HEK293T (cell line): ENCODE measurements around the gene TPRG1.

Experiments
- CTCF ChIA-PET: fragments of 350-600 bp; formaldehyde crosslinking; extraction: SDS; loops from one replicate; lab custom pipeline; 2021; ENCODE audit warnings: antibody characterized with exemption, inconsistent platforms; lab: Yijun Ruan, JAX
- POLR2A ChIA-PET: fragments of 350-600 bp; formaldehyde crosslinking; extraction: SDS; loops from one replicate; lab custom pipeline; 2020; ENCODE audit warnings: antibody characterized with exemption, inconsistent platforms; lab: Yijun Ruan, JAX
- DNase-seq: peaks from one replicate; pipeline ENCODE4 v3.0.0; 2012; ENCODE audit warnings: mixed read lengths; ENCODE audit errors: extremely low spot score
- ARNT ChIP-seq: fragments of 450-650 bp; IDR thresholded peaks from 2 replicates; pipeline ENCODE4 v1.6.1; 2017; ENCODE audit warnings: mild to moderate bottlenecking
- BHLHE40 ChIP-seq: fragments of 450-650 bp; IDR thresholded peaks from 2 replicates; pipeline ENCODE4 v1.6.1; 2016; ENCODE audit warnings: mild to moderate bottlenecking, moderate library complexity, borderline replicate concordance
- CTBP1 ChIP-seq: fragments of 450-650 bp; IDR thresholded peaks from 2 replicates; pipeline ENCODE4 v1.6.1; 2016; ENCODE audit warnings: borderline replicate concordance
- ELF4 ChIP-seq: fragments of 450-650 bp; IDR thresholded peaks from 2 replicates; pipeline ENCODE4 v1.6.1; 2017; ENCODE audit warnings: antibody characterized with exemption
- FOXA1 ChIP-seq: fragments of 450-650 bp; IDR thresholded peaks from 2 replicates; pipeline ENCODE4 v1.6.1; 2016; ENCODE audit warnings: mild to moderate bottlenecking
- FOXK2 ChIP-seq: fragments of 450-650 bp; IDR thresholded peaks from 2 replicates; pipeline ENCODE4 v1.6.1; 2016; ENCODE audit warnings: mild to moderate bottlenecking
- FOXM1 ChIP-seq: fragments of 450-650 bp; IDR thresholded peaks from 2 replicates; pipeline ENCODE4 v1.6.1; 2017; ENCODE audit warnings: mild to moderate bottlenecking, borderline replicate concordance
- HDGF ChIP-seq: fragments of 450-650 bp; IDR thresholded peaks from 2 replicates; pipeline ENCODE4 v1.6.1; 2017; ENCODE audit warnings: antibody characterized with exemption, borderline replicate concordance
- L3MBTL2 ChIP-seq: fragments of 450-650 bp; conservative IDR thresholded peaks from 2 replicates; pipeline ENCODE4 v1.6.1; 2016; ENCODE audit warnings: mild to moderate bottlenecking
- LEF1 ChIP-seq: fragments of 450-650 bp; IDR thresholded peaks from 2 replicates; pipeline ENCODE4 v1.6.1; 2017; ENCODE audit warnings: mild to moderate bottlenecking, borderline replicate concordance
- NFRKB ChIP-seq: fragments of 450-650 bp; IDR thresholded peaks from 2 replicates; pipeline ENCODE4 v1.6.1; 2016; ENCODE audit warnings: mild to moderate bottlenecking, moderate library complexity
- PKNOX1 ChIP-seq: fragments of 450-650 bp; IDR thresholded peaks from 2 replicates; pipeline ENCODE4 v1.6.1; 2016
- SP1 ChIP-seq: fragments of 450-650 bp; IDR thresholded peaks from 2 replicates; pipeline ENCODE4 v1.6.1; 2017
- SUZ12 ChIP-seq: fragments of 450-650 bp; IDR thresholded peaks from 2 replicates; pipeline ENCODE4 v1.6.1; 2016; ENCODE audit warnings: mild to moderate bottlenecking
- TARDBP ChIP-seq: fragments of 450-650 bp; IDR thresholded peaks from 2 replicates; pipeline ENCODE4 v1.6.1; 2016
- ZNF384 ChIP-seq: fragments of 450-650 bp; IDR thresholded peaks from 2 replicates; pipeline ENCODE4 v1.6.1; 2016

The TPRG1 gene

DNA sequence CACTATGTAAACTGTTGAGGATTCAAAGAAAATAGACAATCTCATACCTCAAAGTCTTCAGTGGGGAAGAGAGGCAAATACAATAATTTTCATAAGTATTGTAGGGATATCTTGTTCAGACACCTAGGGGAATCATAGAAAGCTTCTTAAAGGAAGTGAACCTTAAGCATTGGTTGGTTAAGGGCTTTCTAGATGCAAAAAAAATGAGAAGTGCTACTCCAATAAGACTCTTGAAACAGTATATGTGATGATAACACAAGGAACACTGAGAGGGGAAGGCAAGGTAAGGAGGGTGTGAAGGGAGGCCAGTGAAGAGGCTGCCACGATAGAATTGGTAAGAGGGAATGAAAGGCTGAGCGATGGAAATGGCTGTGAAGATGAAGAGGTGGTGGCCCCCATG is 104.1 kb downstream of the TPRG1 start:
- ChIA-PET CTCF (no interaction called here), POLR2A (no interaction called here)
- TF ChIP-seq ARNT (no peak), CTBP1 (no peak), BHLHE40 (no peak), SUZ12 (no peak), PKNOX1 (no peak), TARDBP (no peak), HDGF (no peak), LEF1 (no peak), FOXA1 (no peak), SP1 (no peak), ZNF384 (no peak), ELF4 (no peak), FOXM1 (no peak), L3MBTL2 (no peak)
- no peak for DNase-seq

GRCh38 chr3:189276444-189277219 is 104.9 kb downstream of the TPRG1 start:
- POLR2A ChIA-PET: no interaction called here
- TF ChIP-seq ELF4: no peak
- TF ChIP-seq HDGF: no peak
- DNase-seq: no peak
- CTCF ChIA-PET: no interaction called here

DNA sequence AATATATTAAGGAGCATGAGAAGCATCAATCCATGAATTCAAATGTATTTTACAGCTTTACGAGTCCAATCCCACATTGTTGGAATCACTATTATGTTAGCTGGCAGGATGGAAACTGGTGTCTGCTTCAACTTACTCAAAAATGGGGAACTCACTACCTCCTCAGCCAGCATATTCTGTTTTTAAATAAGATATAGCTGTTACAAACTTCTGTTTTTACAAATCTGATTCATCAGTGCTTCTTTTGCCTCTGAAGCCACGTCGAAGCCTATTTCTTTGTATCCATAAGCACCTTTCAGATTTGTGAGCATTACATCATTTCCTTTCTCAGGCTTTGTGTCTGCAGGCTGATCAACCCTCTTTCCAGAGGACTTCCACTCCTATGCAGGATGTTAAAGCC is 105.9 kb downstream of the TPRG1 start:
- no peak for DNase-seq
- TF ChIP-seq BHLHE40 (no peak), FOXA1 (no peak), ZNF384 (no peak), SUZ12 (no peak)
- CTCF ChIA-PET: no interaction called here
- POLR2A ChIA-PET: no interaction called here

GRCh38 chr3:189278221-189278620 is 106.5 kb downstream of the TPRG1 start:
- POLR2A ChIA-PET: no interaction called here
- CTCF ChIA-PET: no interaction called here
- TF ChIP-seq LEF1 (no peak), NFRKB (no peak), PKNOX1 (no peak), L3MBTL2 (no peak)
- no peak for DNase-seq

DNA sequence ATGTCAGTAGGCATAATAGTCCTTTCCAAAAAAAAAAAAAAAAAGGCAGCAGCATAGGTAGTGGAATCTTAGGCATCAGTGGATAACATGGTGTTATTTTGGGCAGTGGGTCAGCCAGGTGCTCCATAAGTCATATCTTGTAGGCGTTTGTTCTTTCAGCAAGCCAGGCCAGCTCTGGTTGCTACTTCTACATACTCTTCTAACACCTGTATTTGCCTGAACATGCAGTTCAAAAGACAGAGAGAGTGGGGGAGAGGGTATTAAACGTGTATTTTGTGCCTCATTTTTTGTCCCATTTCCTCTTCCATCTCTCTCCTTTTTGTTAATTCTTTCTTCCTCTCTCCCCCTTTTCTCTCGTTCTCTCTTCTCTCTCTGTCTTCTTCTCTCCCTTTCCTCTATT is 110.4 kb downstream of the TPRG1 start:
- no peak for TF ChIP-seq L3MBTL2
- TF ChIP-seq FOXM1: no peak
- TF ChIP-seq BHLHE40: no peak
- TF ChIP-seq NFRKB: no peak
- no peak for TF ChIP-seq SUZ12
- no peak for TF ChIP-seq ARNT
- no peak for TF ChIP-seq ELF4
- no peak for TF ChIP-seq SP1
- TF ChIP-seq LEF1: no peak
- no peak for TF ChIP-seq FOXK2
- TF ChIP-seq HDGF: no peak
- ChIA-PET POLR2A (no interaction called here), CTCF (no interaction called here)
- no peak for DNase-seq

DNA sequence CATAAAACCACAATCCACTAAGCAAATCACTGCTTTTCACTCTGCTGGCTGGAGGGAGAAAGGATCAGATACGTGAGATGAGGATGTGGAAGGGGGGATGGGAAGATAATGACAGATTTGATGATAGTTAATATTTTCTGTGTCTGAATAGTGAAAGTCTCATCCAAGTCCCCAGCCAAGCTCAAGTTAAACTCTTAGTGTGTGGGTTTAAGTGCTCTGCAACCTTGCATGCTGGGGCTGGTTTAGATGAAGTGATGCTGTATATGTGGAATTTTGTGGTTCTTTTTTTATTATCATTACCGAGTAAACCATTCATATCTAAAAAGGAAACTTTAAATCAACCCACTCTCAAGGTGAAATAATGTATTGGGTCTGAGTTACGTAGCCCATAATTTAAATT is 111.0 kb downstream of the TPRG1 start:
- DNase-seq: no peak
- POLR2A ChIA-PET: no interaction called here
- CTCF ChIA-PET: no interaction called here
- no peak for TF ChIP-seq L3MBTL2
- no peak for TF ChIP-seq LEF1
- TF ChIP-seq PKNOX1: no peak
- TF ChIP-seq ARNT: no peak
- no peak for TF ChIP-seq NFRKB

DNA sequence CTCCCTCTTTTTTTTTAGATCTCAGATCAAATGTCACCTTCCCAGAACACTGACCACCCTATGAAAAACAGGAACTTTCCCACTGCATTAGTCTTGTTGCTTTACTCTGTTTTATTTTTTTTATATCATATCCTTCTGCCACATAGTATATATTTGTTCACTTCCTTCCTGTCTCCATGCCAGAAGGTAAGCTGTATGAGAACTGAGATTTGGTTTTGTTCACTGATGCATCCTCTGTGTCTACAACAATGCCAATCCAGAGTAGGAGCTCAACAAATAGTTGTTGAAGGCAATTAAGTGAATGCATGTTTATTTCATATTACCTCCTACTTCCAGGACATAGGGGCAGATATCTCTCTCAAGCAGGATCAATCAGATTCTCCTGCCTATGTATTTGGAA is 114.4 kb downstream of the TPRG1 start:
- TF ChIP-seq SP1 (no peak), TARDBP (no peak), LEF1 (no peak), NFRKB (no peak), L3MBTL2 (no peak), HDGF (no peak), BHLHE40 (no peak), PKNOX1 (no peak), SUZ12 (no peak), FOXA1 (no peak), FOXK2 (no peak)
- no peak for DNase-seq
- CTCF ChIA-PET: no interaction called here
- POLR2A ChIA-PET: no interaction called here
